ENCODE results near the gene DPH2. TPM values are rescaled to one million over a fixed set of nuclear protein-coding genes. Genes with fewer than 3 reads are reported as not detected.

The DPH2 gene
- polyA plus RNA-seq, 1 of the 3 experiments (the other 2 are of a cell fraction), result 76.9 TPM

DNA sequence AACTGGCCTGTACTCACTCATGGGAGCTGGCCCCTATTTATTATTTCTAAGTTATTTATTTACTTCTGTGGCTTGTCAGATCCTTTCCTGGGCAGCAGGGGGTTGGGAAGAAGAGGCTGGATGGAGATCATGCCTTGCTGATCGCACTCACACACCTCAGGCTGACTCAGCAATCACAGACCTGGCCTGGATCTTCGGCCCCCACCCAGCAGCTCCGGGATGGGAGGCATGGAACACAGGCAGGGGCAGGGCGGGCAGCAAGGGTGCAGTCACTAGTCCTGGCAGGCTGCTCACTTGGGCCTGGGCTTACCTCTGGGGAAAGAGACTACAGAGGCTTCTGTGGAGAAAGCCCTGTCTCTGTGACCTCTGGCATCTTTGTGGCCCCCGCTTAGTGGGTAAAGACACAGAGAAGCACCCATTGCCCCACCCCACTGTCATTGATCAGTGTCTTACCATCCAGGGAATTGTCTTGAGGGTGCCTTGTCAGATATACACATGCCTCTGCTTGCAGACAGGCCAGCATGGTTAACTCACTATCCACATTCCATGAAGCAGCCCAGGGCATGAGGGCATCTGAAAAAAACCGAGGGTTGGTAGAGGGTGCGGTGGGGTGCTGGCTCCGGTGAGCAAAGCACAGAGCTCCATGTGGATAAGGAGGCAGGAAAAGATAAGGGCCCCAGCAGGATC lies 32.5 kb upstream of the DPH2 start:
- Histone ChIP-seq H3K9me2 (no peaks in the 10 kb centered on the region), H3K9me3 (no peaks in the 10 kb centered on the region), H3K4me3 (ENCODE audit: low read depth in 2 of 2, low read length in 1 of 2) (no peak overlapping the region), H3K4me2 (no peak overlapping the region), H3F3A (replicated peaks; ENCODE audit: insufficient read depth) (no peaks in the 10 kb centered on the region), H3K9ac (no peak overlapping the region), H3K36me3 (replicated peaks in 1 of 2; ENCODE audit: control insufficient read depth in 1 of 2, insufficient read depth in 2 of 2, low read length in 1 of 2) (no peaks in the 10 kb centered on the region), H3K27ac (ENCODE audit: low read depth in 2 of 2, low read length in 1 of 2) (no peak overlapping the region), H4K20me1 (ENCODE audit: insufficient read depth) (no peaks in the 10 kb centered on the region), H2AFZ (ENCODE audit: low read depth) (no peak overlapping the region), H3K79me2 (ENCODE audit: insufficient read depth) (no peaks in the 10 kb centered on the region), H3K4me1 (ENCODE audit: control insufficient read depth in 1 of 2, insufficient read depth in 2 of 2, low read depth in 1 of 2, low read length in 1 of 2) (peaks cover 0 to 10% of the 10 kb centered on the region in 2 experiments; a peak in 2 of 4 replicates), H3K27me3 (ENCODE audit: insufficient read depth) (no peaks in the 10 kb centered on the region)
- no peak for DNase-seq
- ChIA-PET POLR2A (interaction anchor here (2.8 kb wide), 1 partner anchor 8 kb away, joined by 10 read pairs; no protein-coding TSS in a partner anchor), CTCF (interaction anchor here (0.7 to 15.4 kb wide), 9 partner anchors 9 to 287 kb away, joined by 3 to 533 read pairs (median 22); partner anchors contain the start of genes IPO13 and KDM4A)
- 89% methylated on average over 7 of the region's 8 CpGs for WGBS (ENCODE audit: low lambda C conversion rate)
- TF ChIP-seq ELF1 (IDR thresholded peaks at IDR 0.05), result no peak
- TF ChIP-seq MEF2A (IDR thresholded peaks at IDR 0.05; ENCODE audit: borderline replicate concordance, low read depth), result no peak
- no peak for TF ChIP-seq TAF1 (IDR thresholded peaks at IDR 0.05; ENCODE audit: borderline replicate concordance, low read depth, low read length)
- TF ChIP-seq GABPA (IDR thresholded peaks at IDR 0.05; ENCODE audit: low read depth), result no peak
- no peak for TF ChIP-seq MXI1 (IDR thresholded peaks at IDR 0.05; ENCODE audit: low read depth, low read length)
- TF ChIP-seq EP300 (IDR thresholded peaks at IDR 0.05; ENCODE audit: borderline replicate concordance in 1 of 2, low read depth in 1 of 2, low read length in 1 of 2), result no peak
- no peak for TF ChIP-seq EZH2phosphoT487 (IDR thresholded peaks at IDR 0.05; ENCODE audit: borderline replicate concordance, low read depth)
- no peak for TF ChIP-seq NRF1 (IDR thresholded peaks at IDR 0.05; ENCODE audit: low read depth, low read length)
- TF ChIP-seq NFIC (IDR thresholded peaks at IDR 0.05; ENCODE audit: borderline replicate concordance), result no peak
- TF ChIP-seq, protein P1, sequence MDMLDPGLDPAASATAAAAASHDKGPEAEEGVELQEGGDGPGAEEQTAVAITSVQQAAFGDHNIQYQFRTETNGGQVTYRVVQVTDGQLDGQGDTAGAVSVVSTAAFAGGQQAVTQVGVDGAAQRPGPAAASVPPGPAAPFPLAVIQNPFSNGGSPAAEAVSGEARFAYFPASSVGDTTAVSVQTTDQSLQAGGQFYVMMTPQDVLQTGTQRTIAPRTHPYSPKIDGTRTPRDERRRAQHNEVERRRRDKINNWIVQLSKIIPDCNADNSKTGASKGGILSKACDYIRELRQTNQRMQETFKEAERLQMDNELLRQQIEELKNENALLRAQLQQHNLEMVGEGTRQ (IDR thresholded peaks at IDR 0.05; ENCODE audit: borderline replicate concordance, low read depth, low read length), result no peak
- TF ChIP-seq, protein P2, sequence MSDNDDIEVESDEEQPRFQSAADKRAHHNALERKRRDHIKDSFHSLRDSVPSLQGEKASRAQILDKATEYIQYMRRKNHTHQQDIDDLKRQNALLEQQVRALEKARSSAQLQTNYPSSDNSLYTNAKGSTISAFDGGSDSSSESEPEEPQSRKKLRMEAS (IDR thresholded peaks at IDR 0.05; ENCODE audit: low read depth), result no peak
- TF ChIP-seq, protein P3, sequence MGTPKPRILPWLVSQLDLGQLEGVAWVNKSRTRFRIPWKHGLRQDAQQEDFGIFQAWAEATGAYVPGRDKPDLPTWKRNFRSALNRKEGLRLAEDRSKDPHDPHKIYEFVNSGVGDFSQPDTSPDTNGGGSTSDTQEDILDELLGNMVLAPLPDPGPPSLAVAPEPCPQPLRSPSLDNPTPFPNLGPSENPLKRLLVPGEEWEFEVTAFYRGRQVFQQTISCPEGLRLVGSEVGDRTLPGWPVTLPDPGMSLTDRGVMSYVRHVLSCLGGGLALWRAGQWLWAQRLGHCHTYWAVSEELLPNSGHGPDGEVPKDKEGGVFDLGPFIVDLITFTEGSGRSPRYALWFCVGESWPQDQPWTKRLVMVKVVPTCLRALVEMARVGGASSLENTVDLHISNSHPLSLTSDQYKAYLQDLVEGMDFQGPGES (IDR thresholded peaks at IDR 0.05; ENCODE audit: low read depth, low read length), result no peak
- no peak for TF ChIP-seq RFX5 (IDR thresholded peaks at IDR 0.05; ENCODE audit: low read length)
- no peak for TF ChIP-seq RXRA (IDR thresholded peaks at IDR 0.05; ENCODE audit: borderline replicate concordance, low read depth)

DNA sequence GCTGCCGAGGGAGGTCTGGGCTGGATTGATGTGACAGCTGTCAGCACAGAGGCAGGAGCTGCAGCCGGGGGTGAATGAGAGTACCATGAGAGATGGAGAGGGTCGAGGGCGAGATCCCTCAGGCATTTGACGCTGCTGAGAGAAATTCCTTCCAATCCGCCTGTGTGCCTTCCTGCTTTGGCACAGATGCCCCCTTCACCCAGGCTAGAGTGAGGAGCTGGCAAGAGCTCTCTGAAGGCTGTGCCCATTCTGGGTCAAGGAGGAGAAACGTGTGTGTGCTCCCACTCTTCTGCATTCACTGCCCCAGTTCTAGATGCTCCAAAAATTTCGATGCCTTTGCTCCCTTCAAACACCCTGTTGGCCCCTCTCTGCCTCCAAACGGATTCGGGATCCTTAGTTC lies 31.4 kb upstream of the DPH2 start:
- H3F3A ChIP-seq (replicated peaks; ENCODE audit: insufficient read depth), result no peaks in the 10 kb centered on the region
- no peak overlapping the region for H2AFZ ChIP-seq (ENCODE audit: low read depth)
- no peak for TF ChIP-seq JUND (IDR thresholded peaks at IDR 0.05)
- TF ChIP-seq EZH2phosphoT487 (IDR thresholded peaks at IDR 0.05; ENCODE audit: borderline replicate concordance, low read depth), result no peak
- TF ChIP-seq NFIC (IDR thresholded peaks at IDR 0.05; ENCODE audit: borderline replicate concordance), result no peak
- TF ChIP-seq MEF2A (IDR thresholded peaks at IDR 0.05; ENCODE audit: borderline replicate concordance, low read depth), result no peak
- TF ChIP-seq ELF1 (IDR thresholded peaks at IDR 0.05), result no peak
- TF ChIP-seq, protein P4, sequence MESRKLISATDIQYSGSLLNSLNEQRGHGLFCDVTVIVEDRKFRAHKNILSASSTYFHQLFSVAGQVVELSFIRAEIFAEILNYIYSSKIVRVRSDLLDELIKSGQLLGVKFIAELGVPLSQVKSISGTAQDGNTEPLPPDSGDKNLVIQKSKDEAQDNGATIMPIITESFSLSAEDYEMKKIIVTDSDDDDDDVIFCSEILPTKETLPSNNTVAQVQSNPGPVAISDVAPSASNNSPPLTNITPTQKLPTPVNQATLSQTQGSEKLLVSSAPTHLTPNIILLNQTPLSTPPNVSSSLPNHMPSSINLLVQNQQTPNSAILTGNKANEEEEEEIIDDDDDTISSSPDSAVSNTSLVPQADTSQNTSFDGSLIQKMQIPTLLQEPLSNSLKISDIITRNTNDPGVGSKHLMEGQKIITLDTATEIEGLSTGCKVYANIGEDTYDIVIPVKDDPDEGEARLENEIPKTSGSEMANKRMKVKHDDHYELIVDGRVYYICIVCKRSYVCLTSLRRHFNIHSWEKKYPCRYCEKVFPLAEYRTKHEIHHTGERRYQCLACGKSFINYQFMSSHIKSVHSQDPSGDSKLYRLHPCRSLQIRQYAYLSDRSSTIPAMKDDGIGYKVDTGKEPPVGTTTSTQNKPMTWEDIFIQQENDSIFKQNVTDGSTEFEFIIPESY (IDR thresholded peaks at IDR 0.05; ENCODE audit: borderline replicate concordance, low read depth), result no peak
- TF ChIP-seq, protein P2 (IDR thresholded peaks at IDR 0.05; ENCODE audit: low read depth), result no peak
- no peak for TF ChIP-seq POLR2AphosphoS5 (IDR thresholded peaks at IDR 0.05; ENCODE audit: low read depth, low read length)
- TF ChIP-seq RXRA (IDR thresholded peaks at IDR 0.05; ENCODE audit: borderline replicate concordance, low read depth), result no peak
- TF ChIP-seq, protein P5, sequence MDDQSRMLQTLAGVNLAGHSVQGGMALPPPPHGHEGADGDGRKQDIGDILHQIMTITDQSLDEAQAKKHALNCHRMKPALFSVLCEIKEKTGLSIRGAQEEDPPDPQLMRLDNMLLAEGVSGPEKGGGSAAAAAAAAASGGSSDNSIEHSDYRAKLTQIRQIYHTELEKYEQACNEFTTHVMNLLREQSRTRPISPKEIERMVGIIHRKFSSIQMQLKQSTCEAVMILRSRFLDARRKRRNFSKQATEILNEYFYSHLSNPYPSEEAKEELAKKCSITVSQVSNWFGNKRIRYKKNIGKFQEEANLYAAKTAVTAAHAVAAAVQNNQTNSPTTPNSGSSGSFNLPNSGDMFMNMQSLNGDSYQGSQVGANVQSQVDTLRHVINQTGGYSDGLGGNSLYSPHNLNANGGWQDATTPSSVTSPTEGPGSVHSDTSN (IDR thresholded peaks at IDR 0.05), result no peak
- no peak for TF ChIP-seq GABPA (IDR thresholded peaks at IDR 0.05; ENCODE audit: low read depth)
- no peak for TF ChIP-seq FOXJ3 (CRISPR knock-in tag; IDR thresholded peaks at IDR 0.05)
- no peaks in the 10 kb centered on the region for H3K79me2 ChIP-seq (ENCODE audit: insufficient read depth)
- ChIA-PET CTCF (interaction anchor here (1.1 to 15.4 kb wide), 6 partner anchors 8 to 174 kb away, joined by 3 to 533 read pairs (median 6); partner anchors contain the start of gene IPO13), POLR2A (interaction anchor here (1.2 kb wide), 1 partner anchor 9 kb away, joined by 3 read pairs; the partner anchor contains the start of gene IPO13)
- 85% methylated on average over 10 of the region's 10 CpGs for WGBS (ENCODE audit: low lambda C conversion rate)
- no peak overlapping the region for H3K27ac ChIP-seq (ENCODE audit: low read depth in 2 of 2, low read length in 1 of 2)
- peaks cover 0 to 10% of the 10 kb centered on the region in 2 experiments; a peak in 1 of 4 replicates for H3K4me1 ChIP-seq (ENCODE audit: control insufficient read depth in 1 of 2, insufficient read depth in 2 of 2, low read depth in 1 of 2, low read length in 1 of 2)
- no peak overlapping the region for H3K4me3 ChIP-seq (ENCODE audit: low read depth in 2 of 2, low read length in 1 of 2)
- DNase-seq, result no peak
- no peaks in the 10 kb centered on the region for H3K9me3 ChIP-seq
- H3K4me2 ChIP-seq, result no peak overlapping the region
- H3K9me2 ChIP-seq, result no peaks in the 10 kb centered on the region
- no peaks in the 10 kb centered on the region for H4K20me1 ChIP-seq (ENCODE audit: insufficient read depth)
- no peak overlapping the region for H3K9ac ChIP-seq
- H3K27me3 ChIP-seq (ENCODE audit: insufficient read depth), result no peaks in the 10 kb centered on the region
- H3K36me3 ChIP-seq (replicated peaks in 1 of 2; ENCODE audit: control insufficient read depth in 1 of 2, insufficient read depth in 2 of 2, low read length in 1 of 2), result no peaks in the 10 kb centered on the region

Data from SK-N-SH (cell line).